OCI-LY1 (cell line): ENCODE results near the gene ADGRV1.
"Not testable (repeated sequence)": the region's sequence is repeated elsewhere in the genome, so short reads cannot be mapped to it uniquely, and the experiment has no call there.

ENCODE experiments used
- H2AFZ ChIP-seq: fragments of 200-600 bp; sonication (generic), shearing (Covaris generic); 2 replicates; pipeline ENCODE4 v1.6.0; 2014; ENCODE audit warnings: antibody characterized with exemption, mild to moderate bottlenecking, low read length
- H3F3A ChIP-seq: fragments of 200-600 bp; sonication (generic), shearing (Covaris generic); 2 replicates; pipeline ENCODE4 v1.6.0; 2014; ENCODE audit warnings: mild to moderate bottlenecking, antibody characterized with exemption, low read length, moderate library complexity; ENCODE audit not compliant: insufficient read depth
- H3K27ac ChIP-seq: fragments of 200-600 bp; sonication (generic); 2 replicates; pipeline ENCODE4 v1.5.1; 2014; ENCODE audit warnings: low read length, mixed run types, mild to moderate bottlenecking, low read depth; ENCODE audit not compliant: poor library complexity, severe bottlenecking
- H3K27me3 ChIP-seq: fragments of 200-600 bp; sonication (generic); 2 replicates; pipeline ENCODE4 v1.6.0; 2014; ENCODE audit warnings: antibody characterized with exemption, mild to moderate bottlenecking, low read length, moderate library complexity; ENCODE audit not compliant: insufficient read depth
- H3K36me3 ChIP-seq: fragments of 200-600 bp; sonication (generic); 2 replicates; pipeline ENCODE4 v1.6.1; 2014; ENCODE audit warnings: mild to moderate bottlenecking, antibody characterized with exemption, low read length, moderate library complexity, mixed read lengths; ENCODE audit not compliant: insufficient read depth
- H3K4me1 ChIP-seq: fragments of 200-600 bp; sonication (generic); 2 replicates; pipeline ENCODE4 v1.5.1; 2014; ENCODE audit warnings: mild to moderate bottlenecking, low read length, moderate library complexity; ENCODE audit not compliant: insufficient read depth, severe bottlenecking
- H3K4me2 ChIP-seq: fragments of 200-600 bp; sonication (generic), shearing (Covaris generic); 2 replicates; pipeline ENCODE4 v1.6.1; 2014; ENCODE audit warnings: low read length
- H3K4me3 ChIP-seq: fragments of 200-600 bp; sonication (generic); 2 replicates; pipeline ENCODE4 v1.5.1; 2014; ENCODE audit warnings: low read length, low read depth, mild to moderate bottlenecking, mixed read lengths; ENCODE audit not compliant: poor library complexity, severe bottlenecking
- H3K79me2 ChIP-seq: fragments of 200-600 bp; shearing (Covaris generic); 2 replicates; pipeline ENCODE4 v1.6.1; 2016; ENCODE audit warnings: mixed run types, low read length, mixed read lengths; ENCODE audit not compliant: insufficient read depth
- H3K9ac ChIP-seq: fragments of 200-600 bp; sonication (generic), shearing (Covaris generic); 2 replicates; pipeline ENCODE4 v1.6.1; 2014; ENCODE audit warnings: mild to moderate bottlenecking, low read length, mixed read lengths
- H3K9me2 ChIP-seq: fragments of 200-600 bp; sonication (generic), shearing (Covaris generic); 2 replicates; pipeline ENCODE4 v1.6.1; 2014; ENCODE audit warnings: low read depth, mild to moderate bottlenecking, low read length, mixed read lengths
- H3K9me3 ChIP-seq: fragments of 200-600 bp; shearing (Covaris generic); 2 replicates; pipeline ENCODE4 v1.6.1; 2014; ENCODE audit warnings: low read length, mixed read lengths
- H4K20me1 ChIP-seq: fragments of 200-600 bp; sonication (generic), shearing (Covaris generic); 2 replicates; pipeline ENCODE4 v1.6.0; 2016; ENCODE audit warnings: mild to moderate bottlenecking, low read length; ENCODE audit not compliant: insufficient read depth
- EZH2 ChIP-seq: fragments of 200-600 bp; sonication (generic), shearing (Covaris generic); IDR thresholded peaks from 2 replicates; pipeline ENCODE4 v1.8.0; 2017; ENCODE audit warnings: borderline replicate concordance, mixed run types, mild to moderate bottlenecking, antibody characterized with exemption, low read length, moderate library complexity, mixed read lengths
- TF ChIP-seq, protein P1 (sequence below): fragments of 200-600 bp; sonication (generic), shearing (Covaris generic); IDR thresholded peaks from 2 replicates; pipeline ENCODE4 v1.5.1; 2017; ENCODE audit warnings: mild to moderate bottlenecking, antibody characterized with exemption, low read length, moderate library complexity, mixed read lengths

ADGRV1 gene

GRCh38 chr5:91048073-91048472, 489.5 kb downstream of the ADGRV1 start:
- TF ChIP-seq EZH2 = no peak
- TF ChIP-seq, protein P1, sequence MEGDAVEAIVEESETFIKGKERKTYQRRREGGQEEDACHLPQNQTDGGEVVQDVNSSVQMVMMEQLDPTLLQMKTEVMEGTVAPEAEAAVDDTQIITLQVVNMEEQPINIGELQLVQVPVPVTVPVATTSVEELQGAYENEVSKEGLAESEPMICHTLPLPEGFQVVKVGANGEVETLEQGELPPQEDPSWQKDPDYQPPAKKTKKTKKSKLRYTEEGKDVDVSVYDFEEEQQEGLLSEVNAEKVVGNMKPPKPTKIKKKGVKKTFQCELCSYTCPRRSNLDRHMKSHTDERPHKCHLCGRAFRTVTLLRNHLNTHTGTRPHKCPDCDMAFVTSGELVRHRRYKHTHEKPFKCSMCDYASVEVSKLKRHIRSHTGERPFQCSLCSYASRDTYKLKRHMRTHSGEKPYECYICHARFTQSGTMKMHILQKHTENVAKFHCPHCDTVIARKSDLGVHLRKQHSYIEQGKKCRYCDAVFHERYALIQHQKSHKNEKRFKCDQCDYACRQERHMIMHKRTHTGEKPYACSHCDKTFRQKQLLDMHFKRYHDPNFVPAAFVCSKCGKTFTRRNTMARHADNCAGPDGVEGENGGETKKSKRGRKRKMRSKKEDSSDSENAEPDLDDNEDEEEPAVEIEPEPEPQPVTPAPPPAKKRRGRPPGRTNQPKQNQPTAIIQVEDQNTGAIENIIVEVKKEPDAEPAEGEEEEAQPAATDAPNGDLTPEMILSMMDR = no peak
- Histone ChIP-seq H3K9me2 (no peaks in the 10 kb centered on the region), H3F3A (no peaks in the 10 kb centered on the region), H3K36me3 (no peaks in the 10 kb centered on the region), H3K9ac (no peak overlapping the region), H4K20me1 (no peaks in the 10 kb centered on the region), H3K9me3 (no peaks in the 10 kb centered on the region), H3K4me1 (no peaks in the 10 kb centered on the region), H3K4me3 (no peak overlapping the region), H3K27ac (no peak overlapping the region), H3K4me2 (no peak overlapping the region), H2AFZ (no peak overlapping the region), H3K27me3 (no peaks in the 10 kb centered on the region), H3K79me2 (no peaks in the 10 kb centered on the region)

DNA sequence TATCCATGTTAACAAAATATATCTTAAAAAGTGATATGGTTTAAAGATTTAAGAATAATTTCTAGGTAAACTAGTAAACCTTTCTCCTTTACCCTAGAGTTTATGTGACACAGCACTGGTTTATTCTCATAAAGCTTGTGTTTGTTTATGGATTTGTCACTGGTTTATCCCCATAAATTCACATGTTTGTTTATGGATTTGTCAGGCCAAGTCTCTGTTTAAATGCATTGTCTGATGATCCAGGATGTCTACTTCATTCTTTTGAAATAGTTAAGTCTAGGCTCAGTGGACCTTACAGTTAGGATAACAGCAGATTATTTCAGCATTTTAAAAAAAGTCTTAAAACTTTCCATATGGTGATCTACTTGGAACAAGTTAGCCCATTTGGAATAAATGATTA, 490.5 kb downstream of the ADGRV1 start:
- no peaks in the 10 kb centered on the region for H3K4me1 ChIP-seq
- H3K4me2 ChIP-seq = no peak overlapping the region
- no peaks in the 10 kb centered on the region for H3K36me3 ChIP-seq
- no peaks in the 10 kb centered on the region for H4K20me1 ChIP-seq
- no peaks in the 10 kb centered on the region for H3F3A ChIP-seq
- H3K79me2 ChIP-seq = no peaks in the 10 kb centered on the region
- no peak overlapping the region for H2AFZ ChIP-seq
- no peak overlapping the region for H3K9ac ChIP-seq
- H3K9me2 ChIP-seq = no peaks in the 10 kb centered on the region
- H3K4me3 ChIP-seq = no peak overlapping the region
- no peak overlapping the region for H3K27ac ChIP-seq
- no peaks in the 10 kb centered on the region for H3K9me3 ChIP-seq
- TF ChIP-seq EZH2 = no peak
- TF ChIP-seq, protein P1 = no peak
- H3K27me3 ChIP-seq = no peaks in the 10 kb centered on the region

GRCh38 chr5:91049800-91050199, 491.2 kb downstream of the ADGRV1 start:
- TF ChIP-seq EZH2 = no peak
- TF ChIP-seq, protein P1 = no peak
- Histone ChIP-seq H2AFZ (no peak overlapping the region), H3K9me2 (no peaks in the 10 kb centered on the region), H3F3A (no peaks in the 10 kb centered on the region), H3K27ac (no peak overlapping the region), H3K4me1 (no peaks in the 10 kb centered on the region), H3K36me3 (no peaks in the 10 kb centered on the region), H3K9me3 (no peaks in the 10 kb centered on the region), H3K4me3 (no peak overlapping the region), H3K4me2 (no peak overlapping the region), H3K9ac (no peak overlapping the region), H3K27me3 (no peaks in the 10 kb centered on the region), H3K79me2 (no peaks in the 10 kb centered on the region), H4K20me1 (no peaks in the 10 kb centered on the region)

DNA sequence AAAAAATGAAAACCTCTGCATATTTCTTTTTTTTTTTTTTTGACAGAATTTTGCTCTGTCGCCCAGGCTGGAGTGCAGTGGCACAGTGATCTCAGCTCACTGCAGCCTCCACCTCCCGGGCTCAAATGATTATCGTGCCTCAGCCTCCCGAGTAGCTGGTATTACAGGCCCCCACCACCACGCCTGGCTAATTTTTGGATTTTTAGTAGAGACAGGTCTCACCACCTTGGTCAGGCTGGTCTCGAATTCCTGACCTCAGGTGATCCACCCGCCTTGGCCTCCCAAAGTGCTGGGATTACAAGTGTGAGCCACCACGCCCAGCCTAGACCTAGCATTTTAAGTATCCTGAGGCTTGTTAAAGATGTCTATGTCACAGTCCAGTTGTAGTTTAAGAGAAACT, 493.8 kb downstream of the ADGRV1 start:
- not testable (repeated sequence) for H3K4me3 ChIP-seq, H3K27ac ChIP-seq, H3K36me3 ChIP-seq, H4K20me1 ChIP-seq, H3K4me1 ChIP-seq, H3K9me3 ChIP-seq, H3F3A ChIP-seq, H3K9ac ChIP-seq, H3K79me2 ChIP-seq, H3K27me3 ChIP-seq, H2AFZ ChIP-seq, H3K4me2 ChIP-seq, H3K9me2 ChIP-seq
